GM18907 (cell line): Measurements from ENCODE around the gene TAF4.
"Not testable (repeated sequence)": the region's sequence is repeated elsewhere in the genome, so short reads cannot be mapped to it uniquely, and the experiment has no call there.

Source experiments
- ATAC-seq: cut with Tn5 transposase; IDR thresholded peaks from one replicate; pipeline ENCODE4 v1.9.1; 2021; ENCODE audit warnings: mild to moderate bottlenecking, moderate library complexity; ENCODE audit not compliant: unreplicated experiment

TAF4 gene

GRCh38 chr20:61951695-61952533 is 113.8 kb downstream of the TAF4 start:
- no peak for ATAC-seq

DNA sequence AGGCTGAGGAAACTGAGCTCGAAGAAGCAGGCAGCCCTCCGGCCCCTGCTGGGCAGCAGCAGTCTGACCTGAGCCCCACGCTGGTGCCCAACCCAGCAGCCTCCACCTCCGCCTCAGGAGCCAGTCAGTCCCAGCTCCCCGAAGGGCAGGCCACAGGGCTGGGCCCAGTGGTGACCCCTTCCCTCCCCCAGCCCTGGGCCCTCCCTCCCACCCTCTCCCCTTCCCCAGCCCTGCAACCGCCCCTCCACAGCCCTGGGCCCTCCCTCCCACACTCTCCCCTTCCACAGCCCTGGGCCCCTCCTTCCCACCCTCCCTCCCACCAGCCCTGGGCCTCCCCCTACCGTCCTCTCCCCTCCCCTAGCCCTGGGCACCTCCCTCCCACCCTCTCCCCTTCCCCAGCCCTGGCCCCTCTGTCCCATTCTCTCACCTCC is 115.0 kb downstream of the TAF4 start:
- ATAC-seq = no peak

DNA sequence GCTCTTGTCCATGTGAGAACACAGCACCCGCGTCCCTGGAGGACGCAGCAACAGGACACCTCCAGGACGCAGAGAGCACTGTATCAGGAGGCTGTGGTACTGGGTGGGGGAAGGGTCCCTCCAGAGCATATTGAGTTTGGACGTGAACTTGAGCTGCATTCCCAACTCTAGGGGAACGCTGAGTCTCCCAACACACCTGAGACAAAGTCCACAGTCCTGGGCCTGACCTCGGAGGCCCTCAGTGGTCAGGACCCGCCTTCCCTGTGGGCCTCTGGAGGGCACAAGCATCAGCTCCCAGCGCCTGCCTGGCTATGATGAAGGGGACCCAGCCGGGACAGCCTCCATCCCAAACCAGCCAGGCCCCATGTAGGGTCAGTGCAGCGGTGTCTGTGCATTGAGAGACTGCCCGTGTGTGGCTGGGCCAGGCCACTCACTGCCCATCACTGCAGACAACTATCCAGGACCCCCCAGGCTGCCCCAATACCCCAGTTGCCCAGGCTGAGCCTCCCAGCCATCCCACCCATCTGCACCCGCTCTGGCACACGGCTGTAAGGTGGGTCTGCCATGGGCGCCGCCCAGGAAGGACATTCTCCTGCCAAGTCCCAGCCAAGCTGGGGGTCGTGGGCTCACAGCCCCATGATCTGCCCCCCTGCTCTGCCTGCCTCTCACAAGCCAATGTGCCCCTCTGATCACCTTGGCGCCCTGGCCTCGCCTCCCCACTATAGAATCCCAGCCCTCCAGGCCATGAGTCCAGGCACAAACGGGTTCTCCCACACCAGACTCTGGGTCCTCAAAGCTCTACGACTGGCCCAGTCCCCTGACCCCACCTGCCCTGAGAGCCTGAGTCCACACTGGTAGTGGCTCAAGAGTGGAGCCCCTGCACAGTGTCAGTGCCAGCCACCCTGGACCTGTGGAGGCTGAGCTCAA is 115.7 kb downstream of the TAF4 start:
- no peak for ATAC-seq

GRCh38 chr20:61949363-61949713 is 116.3 kb downstream of the TAF4 start:
- ATAC-seq = no peak

GRCh38 chr20:61948586-61949362 is 116.9 kb downstream of the TAF4 start:
- no peak for ATAC-seq

GRCh38 chr20:61948056-61948455 is 117.6 kb downstream of the TAF4 start:
- ATAC-seq = not testable (repeated sequence)

DNA sequence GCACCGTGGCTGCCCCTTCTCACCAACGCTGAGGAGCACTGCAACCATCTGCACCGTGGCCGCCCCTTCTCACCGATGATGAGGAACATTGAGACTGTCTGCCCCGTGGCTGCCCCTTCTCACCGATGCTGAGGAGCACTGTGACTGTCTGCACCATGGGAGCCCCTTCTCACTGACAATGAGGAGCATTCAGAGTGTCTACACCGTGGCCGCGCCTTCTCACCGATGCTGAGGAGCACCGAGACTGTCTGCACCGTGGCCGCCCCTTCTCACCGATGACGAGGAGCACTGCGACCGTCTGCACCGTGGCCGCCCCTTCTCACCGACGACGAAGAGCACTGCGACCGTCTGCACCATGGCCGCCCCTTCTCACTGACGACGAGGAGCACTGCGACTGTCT is 120.2 kb downstream of the TAF4 start:
- ATAC-seq = not testable (repeated sequence)

DNA sequence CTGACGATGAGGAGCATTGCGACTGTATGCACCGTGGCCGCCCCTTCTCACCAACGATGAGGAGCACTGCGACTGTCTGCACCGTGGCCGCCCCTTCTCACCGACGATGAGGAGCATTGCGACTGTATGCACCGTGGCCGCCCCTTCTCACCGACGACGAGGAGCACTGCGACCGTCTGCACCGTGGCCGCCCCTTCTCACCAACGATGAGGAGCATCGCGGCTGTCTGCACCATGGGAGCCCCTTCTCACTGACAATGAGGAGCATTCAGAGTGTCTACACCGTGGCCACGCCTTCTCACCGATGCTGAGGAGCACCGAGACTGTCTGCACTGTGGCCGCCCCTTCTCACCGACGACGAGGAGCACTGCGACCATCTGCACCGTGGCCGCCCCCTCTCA is 120.7 kb downstream of the TAF4 start:
- ATAC-seq = not testable (repeated sequence)

GRCh38 chr20:61942526-61942925 is 123.2 kb downstream of the TAF4 start:
- no peak for ATAC-seq

- no peak for ATAC-seq
These were observed 123.8 kb downstream of the TAF4 start for GRCh38 chr20:61941721-61942405.

DNA sequence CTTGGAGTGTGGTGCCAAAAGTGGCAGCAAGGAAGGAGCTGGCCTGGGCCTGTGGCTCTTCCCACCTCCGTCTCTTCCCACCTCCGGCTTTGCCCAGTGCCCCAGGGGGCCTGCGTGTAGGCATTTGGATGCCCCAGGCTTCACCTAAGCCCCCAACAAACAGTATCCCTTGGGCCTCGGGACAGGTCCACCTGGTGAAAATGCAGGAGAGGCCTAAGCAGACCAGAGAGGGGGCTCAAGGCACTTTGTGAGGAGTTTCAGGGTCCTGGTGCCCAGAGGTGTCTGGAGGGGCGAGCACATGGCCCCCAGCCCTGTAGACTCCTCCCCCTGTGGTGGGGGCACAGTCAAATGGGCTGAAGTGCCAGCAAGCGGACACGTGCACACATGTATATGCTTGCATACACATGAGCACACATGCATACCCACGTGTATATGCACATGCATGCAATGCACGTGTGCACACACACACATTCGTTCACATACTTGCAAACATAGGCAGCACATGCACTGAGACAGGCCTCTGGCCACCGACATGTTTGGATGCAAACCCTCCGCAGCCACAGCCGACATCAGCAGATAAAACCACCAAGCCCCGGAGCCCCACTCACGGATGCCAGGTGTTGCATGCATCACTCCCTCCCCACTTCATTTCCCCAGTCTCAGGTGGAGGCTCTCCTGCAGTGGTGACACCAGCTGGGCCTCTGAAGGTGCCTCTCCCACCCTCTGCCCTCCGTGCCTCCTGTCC is 124.5 kb downstream of the TAF4 start:
- no peak for ATAC-seq

DNA sequence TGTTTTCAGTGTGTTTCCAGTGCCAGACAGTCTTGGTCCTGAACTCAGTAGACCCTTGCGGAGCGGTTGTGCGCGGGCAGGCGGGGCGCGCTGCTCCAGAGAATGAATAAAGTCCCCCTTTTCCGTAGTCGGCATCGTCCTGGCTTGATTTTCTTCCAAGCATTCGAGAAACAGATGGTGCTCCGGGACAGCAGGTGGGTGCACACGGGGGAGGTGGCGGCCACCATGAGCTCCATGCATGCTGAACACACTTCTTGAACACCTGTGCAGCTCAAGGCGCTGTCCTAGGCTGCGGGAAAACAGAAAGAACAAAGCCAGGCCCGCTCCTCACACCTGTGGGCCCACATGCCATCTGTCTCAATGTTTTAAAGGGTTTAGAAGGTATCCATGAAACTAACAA is 125.2 kb downstream of the TAF4 start:
- no peak for ATAC-seq

- no peak for ATAC-seq
These were observed 125.9 kb downstream of the TAF4 start for GRCh38 chr20:61939691-61940360.

DNA sequence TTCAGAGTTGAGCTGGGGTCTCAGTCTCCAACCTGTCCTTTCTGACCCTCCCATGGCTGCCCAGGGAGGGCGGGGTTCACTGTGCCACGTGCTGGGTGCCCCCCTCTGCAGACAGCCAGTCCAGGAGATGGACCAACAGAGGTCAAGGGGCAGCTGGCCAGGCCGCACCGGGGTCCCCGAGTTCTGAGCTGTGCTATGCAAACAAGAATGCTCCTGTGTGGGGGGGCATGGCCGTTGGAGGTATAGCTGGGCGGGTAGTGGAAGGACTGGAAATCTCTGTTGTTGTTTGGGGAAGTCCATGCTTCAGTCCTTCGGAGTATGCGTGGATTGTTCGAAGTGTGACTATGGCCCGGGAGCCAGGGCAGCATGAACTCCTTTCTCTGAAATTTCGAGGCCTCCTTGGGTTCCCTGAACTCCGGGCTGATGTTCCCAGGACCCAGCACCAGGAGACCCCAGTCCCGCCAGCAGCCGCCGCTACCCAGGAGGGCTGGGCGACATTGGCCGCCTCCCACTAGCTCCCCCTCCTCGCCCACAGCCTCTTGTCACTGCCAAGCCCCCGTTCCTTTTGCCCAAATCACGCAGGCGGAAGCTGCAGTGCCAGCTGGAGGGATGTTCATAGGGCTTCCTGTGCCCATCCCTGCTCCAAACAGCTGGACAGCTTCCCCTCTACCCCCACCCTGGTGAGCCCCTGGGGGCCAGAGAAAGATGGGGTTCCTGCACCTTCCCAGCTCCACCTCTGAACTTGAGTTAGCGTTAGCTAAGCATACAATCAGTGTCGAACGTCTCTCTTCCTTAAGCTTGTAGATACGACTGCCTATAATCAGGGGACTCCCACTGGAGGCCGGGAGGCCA is 126.6 kb downstream of the TAF4 start:
- no peak for ATAC-seq

DNA sequence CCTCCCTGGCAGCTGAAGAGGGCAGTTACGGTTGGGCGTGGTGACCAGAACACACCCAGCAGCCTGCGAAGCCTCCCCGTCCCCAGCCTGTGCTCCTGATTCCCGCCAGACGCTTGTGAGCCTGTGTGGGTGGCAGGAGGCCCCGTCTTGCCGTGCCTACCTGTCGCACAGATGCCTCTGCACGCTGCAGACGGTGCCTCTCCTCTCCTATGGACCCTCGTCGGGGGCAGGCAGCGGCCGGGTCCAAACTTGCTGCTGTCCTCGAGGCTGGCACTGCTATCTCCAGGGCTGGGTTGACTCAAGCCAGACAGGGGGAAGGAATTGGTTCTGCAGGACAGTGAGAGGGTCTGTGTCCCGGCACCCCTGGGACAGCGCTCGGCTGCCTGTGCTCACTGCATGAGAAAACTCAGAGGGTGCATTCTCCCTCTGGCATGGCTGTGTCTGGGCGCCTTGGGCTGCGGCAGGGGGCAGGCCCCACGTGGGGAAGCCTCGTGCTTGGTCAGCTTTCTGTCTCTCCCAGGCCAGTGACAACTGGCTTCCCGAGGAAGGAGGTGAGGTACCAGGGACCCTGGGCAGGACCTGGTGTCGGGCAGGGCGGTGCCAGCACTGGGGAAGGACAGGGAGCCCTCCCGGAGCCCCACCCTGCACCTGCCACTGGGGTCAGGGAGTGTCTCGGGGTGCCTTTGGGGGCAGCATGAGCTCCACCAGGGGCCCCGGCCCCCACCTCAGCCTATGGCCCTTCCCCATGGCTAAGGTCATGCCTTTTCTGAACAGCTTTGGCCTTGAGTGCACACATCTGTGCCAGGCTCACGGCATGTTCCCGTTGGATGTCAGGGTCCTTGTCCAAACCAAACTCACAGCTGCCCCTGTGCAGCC is 127.5 kb downstream of the TAF4 start:
- ATAC-seq = no peak

GRCh38 chr20:61937146-61937962 is 128.3 kb downstream of the TAF4 start:
- ATAC-seq = no peak
